ENCODE measurements around the gene SLK.

The SLK gene

GRCh38 chr10:103942866-103943265 lies 24.1 kb upstream of the SLK start:
- DNase-seq, result no peak

- DNase-seq, result no peak
Measured at GRCh38 chr10:103947799-103948516, 19.0 kb upstream of the SLK start.

- no peak for DNase-seq
Measured at GRCh38 chr10:103949728-103950127, 17.2 kb upstream of the SLK start.

- no peak for DNase-seq
Measured at GRCh38 chr10:103951183-103951582, 15.8 kb upstream of the SLK start.

- DNase-seq, result no peak
Measured at GRCh38 chr10:103951942-103952341, 15.0 kb upstream of the SLK start.

DNA sequence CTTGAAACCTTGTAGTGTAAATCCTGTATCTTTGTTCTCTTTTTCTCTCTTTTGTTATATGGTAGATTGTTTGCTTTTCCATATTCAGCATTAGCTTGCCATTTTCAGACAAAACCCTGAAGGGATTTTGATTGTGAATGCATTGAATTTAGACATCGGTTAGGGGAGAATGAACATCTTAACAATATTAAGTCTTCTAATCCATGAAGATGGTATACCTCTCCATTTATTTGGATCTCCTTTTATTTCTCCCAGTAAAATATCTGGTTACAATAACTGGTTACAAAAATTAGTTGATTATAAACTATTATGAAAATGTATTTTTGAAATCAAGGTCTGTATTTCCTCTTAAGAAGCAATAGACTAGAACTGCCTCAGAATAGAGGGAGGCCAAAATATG lies 12.4 kb upstream of the SLK start:
- DNase-seq, result no peak

- DNase-seq, result no peak
Measured at GRCh38 chr10:103958996-103959395, 7.9 kb upstream of the SLK start.

GRCh38 chr10:103960103-103960502 lies 6.8 kb upstream of the SLK start:
- DNase-seq, result no peak

DNA sequence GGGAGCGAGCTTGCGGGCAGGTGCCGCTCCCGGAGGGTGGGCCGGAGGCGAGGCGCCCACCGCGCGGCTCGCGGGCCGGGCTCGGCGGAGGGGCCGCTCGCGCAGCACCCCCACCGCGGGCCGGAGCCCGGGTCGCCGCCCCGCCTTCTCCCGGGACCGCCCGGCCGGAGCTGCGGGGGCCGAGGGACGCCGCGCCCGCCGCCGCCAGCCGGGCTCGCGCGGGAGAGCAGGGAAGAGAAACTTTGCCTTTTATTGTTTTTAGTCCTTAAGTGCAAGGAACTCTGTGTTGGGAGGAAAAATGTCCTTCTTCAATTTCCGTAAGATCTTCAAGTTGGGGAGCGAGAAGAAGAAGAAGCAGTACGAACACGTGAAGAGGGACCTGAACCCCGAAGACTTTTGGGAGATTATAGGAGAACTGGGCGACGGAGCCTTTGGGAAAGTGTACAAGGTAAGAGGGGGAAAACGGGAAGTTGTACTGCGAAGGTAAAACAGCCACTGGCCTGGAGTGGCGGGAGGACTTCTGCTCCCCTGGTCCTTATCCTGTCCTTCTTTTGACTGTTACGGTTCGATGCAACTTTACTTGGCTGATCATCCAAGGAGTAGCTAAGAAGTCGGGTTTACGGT lies 620 bp downstream of the SLK start:
- DNase-seq, result peak; percentile 24

GRCh38 chr10:103968441-103969391 lies 1.8 kb downstream of the SLK start:
- no peak for DNase-seq

DNA sequence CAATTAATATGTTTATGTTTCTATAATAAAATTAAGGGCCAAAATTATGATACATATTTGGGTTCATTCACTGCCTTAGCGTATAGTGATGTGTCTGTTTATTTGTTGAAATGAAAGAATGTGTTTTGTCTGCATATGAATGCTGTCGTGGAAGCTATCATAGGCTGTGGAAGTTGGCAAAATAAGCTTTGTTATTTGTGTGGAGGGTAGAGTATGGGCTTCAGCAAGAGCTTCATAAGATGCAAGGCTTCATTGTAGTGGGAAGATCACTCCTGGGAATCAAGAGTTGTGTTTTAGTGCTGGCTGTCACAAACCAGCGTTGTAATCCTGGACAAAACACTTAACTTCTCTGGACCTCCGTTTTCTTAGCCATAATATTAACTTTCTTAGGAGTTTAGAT lies 2.5 kb downstream of the SLK start:
- DNase-seq, result no peak

DNA sequence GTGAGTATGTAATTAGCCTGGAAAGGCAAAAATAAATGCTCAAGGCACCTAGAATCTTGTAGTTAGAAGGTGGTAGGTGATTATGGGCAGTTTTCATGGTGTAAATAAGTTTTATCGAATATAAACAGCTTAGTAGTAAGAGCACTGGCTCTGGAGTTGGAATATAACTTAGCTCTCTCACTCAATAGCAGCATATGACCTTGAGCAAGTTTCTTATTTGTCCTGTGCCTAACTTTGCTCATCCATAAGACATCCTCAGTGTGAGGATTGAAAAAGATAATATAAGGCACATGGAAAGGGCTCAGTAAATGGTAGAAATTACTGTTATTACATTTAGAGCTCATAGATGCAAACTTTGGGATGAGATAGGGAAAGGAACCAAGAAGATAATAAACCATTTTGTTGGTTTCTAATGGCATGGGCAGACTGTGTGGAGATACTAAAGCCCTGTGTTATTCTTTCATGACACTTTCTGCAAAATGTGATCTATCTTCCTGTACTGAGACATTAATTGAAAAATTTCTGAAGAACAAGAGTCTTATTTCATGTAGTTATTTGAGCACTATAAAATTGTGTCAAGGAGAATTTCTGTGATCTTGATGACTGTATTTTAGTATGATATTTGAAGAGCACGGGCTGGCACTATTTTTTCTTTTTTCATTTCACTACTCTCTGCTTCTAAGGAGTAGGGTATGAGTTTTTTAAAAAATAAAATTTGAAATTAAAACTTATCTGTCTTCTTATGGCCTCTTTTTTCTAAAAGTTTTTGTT lies 3.1 kb downstream of the SLK start:
- no peak for DNase-seq

DNA sequence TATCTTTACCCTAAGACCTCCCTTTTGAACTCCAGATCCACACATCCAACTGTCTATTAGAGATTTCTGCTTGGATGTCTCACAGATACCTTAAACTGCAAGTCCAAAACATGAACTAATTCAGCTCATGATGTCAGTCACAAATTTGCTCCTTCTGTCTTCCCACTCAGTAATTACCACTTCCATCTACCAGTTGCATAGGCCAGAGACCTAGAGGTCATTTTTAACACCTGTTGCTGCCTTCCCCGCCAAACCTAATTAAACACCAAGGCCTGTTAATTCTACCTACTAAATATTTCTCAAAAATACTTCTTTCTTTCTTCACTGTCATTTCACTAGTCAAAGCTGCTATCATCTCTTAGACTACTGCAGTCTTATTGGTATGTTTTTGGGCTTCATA lies 8.2 kb downstream of the SLK start:
- DNase-seq, result no peak

DNA sequence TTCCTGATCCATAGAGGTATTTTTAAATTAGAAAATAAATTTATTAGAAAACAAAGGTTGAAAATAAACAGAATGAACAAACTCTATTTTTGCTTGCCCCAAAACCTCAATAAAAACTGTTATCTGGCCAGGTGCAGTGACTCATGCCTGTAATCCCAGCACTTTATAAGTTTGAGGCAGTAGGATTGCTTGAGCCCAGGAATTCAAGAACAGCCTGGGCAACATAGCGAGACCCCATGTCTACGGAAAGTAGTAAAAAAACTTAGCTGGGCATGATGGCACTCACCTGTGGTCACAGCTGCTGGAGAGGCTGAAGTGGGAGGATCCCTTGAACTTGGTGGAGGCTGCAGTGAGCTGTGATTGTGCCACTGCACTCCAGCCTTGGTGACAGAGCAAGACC lies 10.3 kb downstream of the SLK start:
- DNase-seq, result no peak

- no peak for DNase-seq
Measured at GRCh38 chr10:103979530-103979929, 12.6 kb downstream of the SLK start.

GRCh38 chr10:103980288-103980906 lies 13.5 kb downstream of the SLK start:
- no peak for DNase-seq

DNA sequence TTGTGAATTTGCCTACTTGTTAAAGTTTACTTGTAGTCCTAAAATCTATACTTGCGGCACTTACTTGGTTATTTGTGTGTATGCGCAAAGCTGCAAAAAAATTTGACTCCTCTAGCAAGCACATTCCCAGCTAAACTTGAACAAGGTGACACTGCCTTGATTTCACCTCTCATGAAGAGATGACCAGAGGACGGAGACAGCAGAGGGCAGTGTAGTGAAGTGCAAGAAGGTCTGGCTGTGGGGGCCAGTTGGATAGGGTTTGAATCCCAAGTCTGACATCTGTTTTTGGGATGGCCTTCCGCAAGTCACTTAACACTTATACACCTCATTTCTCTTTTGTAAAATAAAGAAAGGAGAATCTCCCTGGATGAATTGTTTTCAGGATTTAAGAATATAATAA lies 15.7 kb downstream of the SLK start:
- no peak for DNase-seq

DNA sequence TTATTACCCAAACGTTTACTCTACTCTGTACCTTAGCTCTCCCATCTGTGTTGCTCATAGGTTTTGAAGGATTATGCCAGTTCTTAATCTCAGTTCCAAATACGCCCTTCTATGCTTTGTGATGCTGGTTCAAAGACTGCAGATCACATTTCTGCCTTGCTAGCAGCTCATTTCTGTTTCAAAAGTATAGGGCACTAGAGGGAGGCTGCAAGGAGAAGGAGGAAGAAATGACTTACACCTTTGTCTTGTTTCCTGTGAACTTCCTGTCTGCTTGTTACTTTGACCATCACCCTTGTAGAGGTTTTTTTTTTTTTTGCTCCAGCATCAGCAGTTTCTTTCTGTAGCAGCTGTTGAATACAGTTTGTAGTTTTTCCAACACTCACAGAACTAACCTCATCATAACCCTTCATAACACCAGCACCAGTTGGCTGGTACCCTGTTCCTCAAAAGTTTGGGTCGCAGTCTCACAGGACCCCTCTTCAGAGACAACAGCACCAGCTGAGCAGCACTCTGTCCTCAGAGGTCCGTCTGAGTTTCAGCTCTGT lies 16.5 kb downstream of the SLK start:
- DNase-seq, result no peak

DNA sequence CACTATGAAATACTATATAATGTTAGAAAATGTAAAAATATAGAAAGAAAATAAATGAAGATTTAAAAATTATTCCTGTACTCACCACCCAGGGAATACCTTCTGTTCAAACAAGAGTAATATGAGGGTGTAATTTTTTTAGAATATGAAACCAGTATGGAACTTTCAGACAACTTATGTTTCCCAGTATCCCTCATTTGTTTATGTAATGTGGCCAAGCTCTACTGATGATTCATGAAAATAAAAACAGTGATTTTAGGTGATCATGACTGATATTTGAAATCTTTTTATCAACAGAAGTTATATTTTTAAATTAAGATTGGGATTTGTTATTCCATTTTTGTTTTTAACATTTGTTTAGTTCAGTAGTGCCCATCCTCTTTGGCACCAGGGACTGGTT lies 18.8 kb downstream of the SLK start:
- DNase-seq, result no peak

DNA sequence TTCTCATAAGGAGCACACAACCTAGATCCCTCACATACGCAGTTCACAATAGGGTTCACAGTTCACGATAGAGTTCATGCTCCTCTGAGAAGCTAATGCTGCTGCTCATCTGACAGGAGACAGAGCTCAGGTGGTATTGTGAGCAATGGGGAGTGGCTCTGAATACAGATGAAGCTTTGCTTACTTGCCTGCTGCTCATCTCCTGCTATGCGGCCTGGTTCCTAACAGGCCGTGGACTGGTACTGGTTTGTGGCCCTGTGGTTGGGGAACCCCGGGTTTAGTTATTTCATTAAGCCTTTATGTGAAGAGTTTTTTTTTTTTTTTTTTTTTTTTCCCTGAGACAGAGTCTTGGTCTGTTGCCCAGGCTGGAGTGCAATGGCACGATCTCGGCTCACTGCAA lies 19.4 kb downstream of the SLK start:
- no peak for DNase-seq

GRCh38 chr10:103990121-103990520 lies 23.2 kb downstream of the SLK start:
- DNase-seq, result no peak

- DNase-seq, result no peak
Measured at GRCh38 chr10:103990531-103990930, 23.6 kb downstream of the SLK start.

Measured in NCI-H526 treated with DMSO at 0.1 percent for 48 hours (cell line).